NCI-H524 treated with DMSO at 0.1 percent for 48 hours (cell line): ENCODE data around the gene SHISAL2B.
"Not testable (repeated sequence)": the region's sequence is repeated elsewhere in the genome, so short reads cannot be mapped to it uniquely, and the experiment has no call there.

Experiments used
- DNase-seq: peaks from one replicate; lab custom pipeline; 2025; lab: John Stamatoyannopoulos, UW

The SHISAL2B gene

GRCh38 chr5:64690417-64691151 is at the start of gene SHISAL2B:
SHISAL2B (plus strand) TSS chr5:64690503; CDS start chr5:64690624, 121 bp downstream.
- no peak for DNase-seq

- no peak for DNase-seq
These were observed 45.5 kb upstream of the SHISAL2B start for GRCh38 chr5:64644831-64645230.

GRCh38 chr5:64646169-64646568 is 44.1 kb upstream of the SHISAL2B start:
- no peak for DNase-seq

GRCh38 chr5:64649512-64649911 is 40.8 kb upstream of the SHISAL2B start:
- DNase-seq, result no peak

- no peak for DNase-seq
These were observed 36.3 kb upstream of the SHISAL2B start for GRCh38 chr5:64653766-64654560.

GRCh38 chr5:64654561-64654938 is 35.8 kb upstream of the SHISAL2B start:
- DNase-seq, result no peak

GRCh38 chr5:64655596-64655995 is 34.7 kb upstream of the SHISAL2B start:
- no peak for DNase-seq

GRCh38 chr5:64659289-64659688 is 31.0 kb upstream of the SHISAL2B start:
- DNase-seq, result no peak

GRCh38 chr5:64663181-64663580 is 27.1 kb upstream of the SHISAL2B start:
- DNase-seq, result not testable (repeated sequence)

GRCh38 chr5:64665243-64665642 is 25.1 kb upstream of the SHISAL2B start:
- DNase-seq, result no peak

- no peak for DNase-seq
These were observed 24.2 kb upstream of the SHISAL2B start for GRCh38 chr5:64666078-64666477.

GRCh38 chr5:64667068-64667467 is 23.2 kb upstream of the SHISAL2B start:
- DNase-seq, result no peak

GRCh38 chr5:64670277-64670676 is 20.0 kb upstream of the SHISAL2B start:
- no peak for DNase-seq

GRCh38 chr5:64671678-64672077 is 18.6 kb upstream of the SHISAL2B start:
- DNase-seq, result no peak

GRCh38 chr5:64678374-64678773 is 11.9 kb upstream of the SHISAL2B start:
- DNase-seq, result no peak

- no peak for DNase-seq
These were observed 10.0 kb upstream of the SHISAL2B start for GRCh38 chr5:64680289-64680688.

- DNase-seq, result no peak
These were observed 7.7 kb upstream of the SHISAL2B start for GRCh38 chr5:64682608-64683007.

GRCh38 chr5:64685866-64686265 is 4.4 kb upstream of the SHISAL2B start:
- no peak for DNase-seq

GRCh38 chr5:64688391-64688790 is 1.9 kb upstream of the SHISAL2B start:
- no peak for DNase-seq

GRCh38 chr5:64688965-64689364 is 1.3 kb upstream of the SHISAL2B start:
- DNase-seq, result no peak

- no peak for DNase-seq
These were observed 243 bp upstream of the SHISAL2B start for GRCh38 chr5:64690104-64690416.

GRCh38 chr5:64691291-64691690 is 988 bp downstream of the SHISAL2B start:
- DNase-seq, result no peak

GRCh38 chr5:64693636-64694035 is 3.3 kb downstream of the SHISAL2B start:
- no peak for DNase-seq

- DNase-seq, result not testable (repeated sequence)
These were observed 6.1 kb downstream of the SHISAL2B start for GRCh38 chr5:64696414-64696813.
